HepG2 (cell line): Measurements from ENCODE around the gene SIRT5. TPM values are rescaled to one million over a fixed set of nuclear protein-coding genes. Genes with fewer than 3 reads are reported as not detected.

Source experiments
- ATAC-seq: fragments of 200-7000 bp; cut with Tn5 transposase; 3 replicates; pipeline ENCODE4 v1.9.1; 2020; ENCODE audit warnings: mild to moderate bottlenecking, moderate library complexity
- BruUV-seq: library from RNA; stranded (reverse); fragments of 400-500 nt; replicated peaks from 2 replicates; lab custom pipeline; 2021; lab: Mats Ljungman, UMichigan
- CTCF ChIA-PET: fragments of 300-600 bp; formaldehyde crosslinking; extraction: SDS; loops from one replicate; lab custom pipeline; 2021; ENCODE audit warnings: low total read pairs, inconsistent platforms, low intra/inter-chr PET ratio; lab: Yijun Ruan, JAX
- POLR2A ChIA-PET: fragments of 350-600 bp; sonication (Branson Sonifier 250); formaldehyde crosslinking; loops from one replicate; lab custom pipeline; 2020; ENCODE audit warnings: antibody characterized with exemption, inconsistent platforms; lab: Yijun Ruan, JAX
- DNase-seq: peaks from one replicate; pipeline ENCODE4 v3.0.0-alpha.2; 2015; ENCODE audit warnings: low spot score
- FAIRE-seq: peaks from 3 replicates; lab custom pipeline; 2011; peaks lifted over from hg19 to GRCh38; lab: Jason Lieb, UNC
- H2AFZ ChIP-seq: one replicate; pipeline ENCODE4 v1.6.1; 2011; ENCODE audit warnings: low read length, inconsistent platforms
- H3K27ac ChIP-seq: fragments of 300-600 bp; 3 replicates; pipeline ENCODE4 v1.8.0; 2011; ENCODE audit warnings: mixed run types, mild to moderate bottlenecking, mixed read lengths, low read length, inconsistent platforms; ENCODE audit not compliant: insufficient read depth; ENCODE audit errors: extremely low read length
- H3K27me3 ChIP-seq, 2 experiments: fragments of 200-600 bp in 1 of 2; 2 replicates in 1 of 2; 3 replicates in 1 of 2; pipeline versions ENCODE4 v1.6.0 to v1.8.0; 2011; ENCODE audit warnings: low read length in 2 of 2, mild to moderate bottlenecking in 2 of 2, moderate library complexity in 2 of 2, inconsistent platforms in 1 of 2; ENCODE audit not compliant: insufficient read depth in 2 of 2, control insufficient read depth in 1 of 2
- H3K36me3 ChIP-seq, 2 experiments: fragments of 200-600 bp in 1 of 2; replicated peaks in 1 of 2; 2 replicates in 1 of 2; 3 replicates in 1 of 2; pipeline versions ENCODE4 v1.5.1 to v1.8.0; 2011; ENCODE audit warnings: low read length in 2 of 2, inconsistent platforms in 1 of 2; ENCODE audit not compliant: insufficient read depth in 2 of 2, control insufficient read depth in 1 of 2
- H3K4me1 ChIP-seq: 2 replicates; pipeline ENCODE4 v1.5.1; 2012; ENCODE audit warnings: low read length, inconsistent platforms; ENCODE audit not compliant: insufficient read depth
- H3K4me2 ChIP-seq: 2 replicates; pipeline ENCODE4 v1.6.0; 2011; ENCODE audit warnings: low read depth, low read length, inconsistent platforms
- H3K4me3 ChIP-seq, 3 experiments: fragments of 200-600 bp in 1 of 3; sonication (generic), shearing (Covaris generic) in 1 of 3; replicated peaks in 1 of 3; 2 replicates each; pipeline ENCODE4 v1.5.1; 2011 to 2016; ENCODE audit warnings: low read length in 3 of 3, inconsistent platforms in 2 of 3, low read depth in 2 of 3, mild to moderate bottlenecking in 2 of 3, control low read depth in 1 of 3, mixed read lengths in 1 of 3; ENCODE audit not compliant: insufficient read depth in 1 of 3
- H3K79me2 ChIP-seq: one replicate; pipeline ENCODE4 v1.6.1; 2011; ENCODE audit warnings: low read length, inconsistent platforms; ENCODE audit not compliant: insufficient read depth
- H3K9ac ChIP-seq: 2 replicates; pipeline ENCODE4 v1.6.0; 2011; ENCODE audit warnings: mild to moderate bottlenecking, low read depth, low read length, inconsistent platforms; ENCODE audit not compliant: insufficient read depth
- H3K9me3 ChIP-seq: 2 replicates; pipeline ENCODE4 v1.5.1; 2012; ENCODE audit warnings: mild to moderate bottlenecking, low read length
- H4K20me1 ChIP-seq: 2 replicates; pipeline ENCODE4 v1.6.0; 2011; ENCODE audit warnings: inconsistent platforms, mild to moderate bottlenecking, low read length, moderate library complexity; ENCODE audit not compliant: insufficient read depth
- CBX5 ChIP-seq: sonication (generic); formaldehyde crosslinking; IDR thresholded peaks from 2 replicates; pipeline ENCODE4 v1.4.0; 2020; ENCODE audit warnings: missing genetic modification reagents, borderline replicate concordance
- CHD4 ChIP-seq: fragments of 200-600 bp; sonication (generic); IDR thresholded peaks from 2 replicates; pipeline ENCODE4 v1.7.0; 2017; ENCODE audit warnings: mild to moderate bottlenecking, low read length, borderline replicate concordance
- KLF16 ChIP-seq, 2 experiments: sonication (generic) in 1 of 2; formaldehyde crosslinking in 1 of 2; IDR thresholded peaks; 2 replicates each; pipeline versions ENCODE4 v1.6.1 to v1.8.0; 2016 to 2023; ENCODE audit warnings: missing genetic modification reagents in 2 of 2, missing compliant biosample characterization in 1 of 2
- MXD4 ChIP-seq: IDR thresholded peaks from 2 replicates; pipeline ENCODE4 v1.6.1; 2016; ENCODE audit warnings: mild to moderate bottlenecking, missing biosample characterization, missing genetic modification reagents
- NKX3-1 ChIP-seq: sonication (generic); formaldehyde crosslinking; IDR thresholded peaks from 2 replicates; pipeline ENCODE4 v1.5.0; 2020; ENCODE audit warnings: missing genetic modification reagents
- POLR2G ChIP-seq: fragments of 200-400 bp; formaldehyde crosslinking; IDR thresholded peaks from 2 replicates; pipeline ENCODE4 v1.6.1; 2018; ENCODE audit warnings: mild to moderate bottlenecking, low read depth, low read length, moderate library complexity
- PPARG ChIP-seq: conservative IDR thresholded peaks from 2 replicates; pipeline ENCODE4 v1.6.1; 2016; ENCODE audit warnings: missing biosample characterization, missing genetic modification reagents
- SMAD3 ChIP-seq: sonication (generic); formaldehyde crosslinking; IDR thresholded peaks from 2 replicates; pipeline ENCODE4 v1.4.0; 2020; ENCODE audit warnings: missing genetic modification reagents
- ZFY ChIP-seq: sonication (generic); formaldehyde crosslinking; IDR thresholded peaks from 2 replicates; pipeline ENCODE4 v1.4.0; 2020; ENCODE audit warnings: missing genetic modification reagents
- ZNF556 ChIP-seq: sonication (generic); formaldehyde crosslinking; IDR thresholded peaks from 2 replicates; pipeline ENCODE4 v1.4.0; 2020; ENCODE audit warnings: mild to moderate bottlenecking, missing genetic modification reagents, borderline replicate concordance
- ZNF883 ChIP-seq: sonication (generic); formaldehyde crosslinking; IDR thresholded peaks from 2 replicates; pipeline ENCODE4 v1.5.1; 2020; ENCODE audit warnings: mild to moderate bottlenecking, missing genetic modification reagents; ENCODE audit errors: not compliant biosample characterization
- WGBS: methylation state at CpG from one replicate; pipeline ENCODE4 v1.1.6; 2017; ENCODE audit warnings: low lambda C conversion rate; 5-methylcytosine and 5-hydroxymethylcytosine counted together
- in situ Hi-C: cut with HindIII; loops from 2 replicates; pipeline ENCODE4 v1.10.0; 2017; ENCODE audit warnings: low pct_unique_long_range_greater_than_20kb; ENCODE audit not compliant: extremely low pct_ligation_motif_present
- intact Hi-C: fragments of 100-400 bp; cut with micrococcal nuclease; formaldehyde crosslinking; loops from one replicate; pipeline ENCODE4 v1.10.0; 2022; ENCODE audit not compliant: unreplicated experiment
- polyA plus RNA-seq, 8 experiments: library from polyadenylated mRNA; depleted of rRNA in 3 of 8; stranded (reverse) in 7 of 8; unstranded in 1 of 8; fragments of >200 nt; fragmentation: Illumina TruSeq in 4 of 8; extraction: Trizol in 4 of 8; gene quantifications; 2 replicates each; pipeline versions ENCODE4 v1.2.1 to v1.2.3, GENCODE V29; 2011 to 2016; ENCODE audit warnings: low read depth in 4 of 8, missing spikeins in 1 of 8, mixed read lengths in 1 of 8; ENCODE audit not compliant: insufficient read depth in 1 of 8
- total RNA-seq, 5 experiments: library from RNA; depleted of rRNA; stranded (reverse); fragments of >200 nt; fragmentation: Illumina TruSeq; extraction: Trizol; gene quantifications; 2 replicates each; pipeline ENCODE4 v1.2.3, GENCODE V29; 2016; ENCODE audit warnings: low read depth in 1 of 5

Gene SIRT5
- total and polyA plus RNA-seq, 2 of the 13 experiments (the other 11 are each of a cell fraction or from before 2014, with no cell fraction given), result 14.1 to 16.6 TPM

DNA sequence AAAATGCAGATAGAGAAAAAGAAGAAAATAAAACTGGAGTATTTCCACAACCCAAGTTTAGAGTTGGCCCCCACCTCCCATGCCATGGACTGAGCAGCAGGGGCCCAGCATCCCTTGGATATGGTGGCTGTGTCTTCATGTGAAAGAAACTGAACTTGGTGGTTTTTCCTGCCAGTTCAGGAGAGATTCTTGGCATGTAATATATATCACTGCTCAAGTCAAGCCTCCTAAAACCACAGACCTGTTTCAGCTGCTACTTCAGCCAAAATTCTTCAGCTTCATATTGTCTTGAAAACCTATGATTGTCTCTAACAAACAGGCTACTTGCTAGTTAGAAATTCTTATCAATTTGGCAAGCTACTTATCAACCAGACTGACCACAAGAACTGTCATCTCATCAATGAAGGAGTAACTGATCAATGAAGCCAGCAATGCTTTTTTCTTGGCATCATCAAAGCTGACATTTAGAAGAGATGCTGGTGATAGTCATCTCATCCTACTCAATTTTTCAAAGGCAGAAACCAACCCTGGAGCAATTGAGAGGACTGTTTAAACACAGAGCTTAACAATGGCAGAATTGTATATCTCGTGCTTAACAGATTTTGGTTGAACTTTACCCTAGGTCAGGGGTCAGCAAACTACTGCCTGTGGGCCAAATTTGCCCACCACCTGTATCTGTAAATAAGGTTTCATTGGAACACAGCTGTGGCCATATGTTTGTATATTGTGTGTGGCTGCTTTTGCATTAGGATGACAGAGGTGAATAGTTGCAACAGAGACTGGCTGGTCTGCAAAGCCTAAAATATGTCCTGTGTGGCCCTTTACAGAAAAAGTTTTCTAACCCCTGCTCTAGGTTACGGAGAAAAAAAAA, 30.4 kb downstream of the SIRT5 start (continued):
- TF ChIP-seq ZNF556 (CRISPR knock-in tag) (peak; percentile 59; the same call in 1 of the 2 replicates), SMAD3 (CRISPR knock-in tag) (peak; percentile 89)
- TF ChIP-seq, all 625 proteins: peak for 303

GRCh38 chr6:13605634-13606033, 31.2 kb downstream of the SIRT5 start:
- no peaks in the 10 kb centered on the region for H3K27me3 ChIP-seq
- WGBS, result 17% methylated on average over 4 of the region's 4 CpGs
- H3K4me3 ChIP-seq, result peak overlapping the region in 2 of 3 experiments; percentile 32 to 46; a peak in 2 of 6 replicates
- no peak for FAIRE-seq
- no peaks in the 10 kb centered on the region for H4K20me1 ChIP-seq
- H3K79me2 ChIP-seq, result no peaks in the 10 kb centered on the region
- ChIA-PET POLR2A (interaction anchor here (1.1 to 4.2 kb wide), 14 partner anchors 10 to 277 kb away, joined by 4 to 175 read pairs (median 7); partner anchors contain the start of genes MCUR1, NOL7, RANBP9 and SIRT5), CTCF (interaction anchor here (1.3 to 1.8 kb wide), 2 partner anchors 9 to 30 kb away, joined by 6 to 7 read pairs; partner anchors contain the start of genes NOL7 and SIRT5)
- peaks cover 0 to 10% of the 10 kb centered on the region in 2 experiments; a peak in 3 of 5 replicates for H3K36me3 ChIP-seq
- peaks cover 44% of the 10 kb centered on the region for H3K4me1 ChIP-seq
- DNase-seq, result peak; percentile 51
- peak overlapping the region; percentile 45 for H3K9ac ChIP-seq
- intact Hi-C loops, result loop anchor here (1.0 to 2.0 kb wide), 3 partner anchors 10 to 199 kb away; partner anchors contain the start of gene NOL7
- no peak overlapping the region for H2AFZ ChIP-seq
- in situ Hi-C loops, result no loop called here
- no peaks in the 10 kb centered on the region for H3K9me3 ChIP-seq
- H3K27ac ChIP-seq, result peak overlapping the region; percentile 87
- no TSS peak for BruUV-seq
- ATAC-seq, result peak; percentile 60
- TF ChIP-seq ZNF883 (CRISPR knock-in tag) (no peak), PPARG (CRISPR knock-in tag) (peak; percentile 62; the same call in 1 of the 2 replicates), MXD4 (CRISPR knock-in tag) (no peak), POLR2G (0 out of 2 replicates have a peak, but pooled peaks have one; percentile 15), CBX5 (CRISPR knock-in tag) (no peak), KLF16 (CRISPR knock-in tag; IDR thresholded peaks at IDR 0.05) (0 out of 4 replicates have a peak, but pooled peaks of 1 of the 2 experiments have one; percentile 2), ZFY (CRISPR knock-in tag) (peak; percentile 30; the same call in 1 of the 2 replicates), NKX3-1 (CRISPR knock-in tag) (no peak), CHD4 (peak; percentile 19; the same call in 1 of the 2 replicates)
- H3K4me2 ChIP-seq, result peak overlapping the region; percentile 64
